GM18867 (cell line): ENCODE measurements around the gene RUBCNL.
A peak's percentile ranks its signal among the peaks of the same experiment; 100 is the strongest.
"Not testable (repeated sequence)": the region's sequence is repeated elsewhere in the genome, so short reads cannot be mapped to it uniquely, and the experiment has no call there.

Experiments
- ATAC-seq: cut with Tn5 transposase; IDR thresholded peaks from one replicate; pipeline ENCODE4 v1.9.1; 2021; ENCODE audit warnings: mild to moderate bottlenecking, moderate library complexity; ENCODE audit not compliant: unreplicated experiment

The RUBCNL gene, protein sequence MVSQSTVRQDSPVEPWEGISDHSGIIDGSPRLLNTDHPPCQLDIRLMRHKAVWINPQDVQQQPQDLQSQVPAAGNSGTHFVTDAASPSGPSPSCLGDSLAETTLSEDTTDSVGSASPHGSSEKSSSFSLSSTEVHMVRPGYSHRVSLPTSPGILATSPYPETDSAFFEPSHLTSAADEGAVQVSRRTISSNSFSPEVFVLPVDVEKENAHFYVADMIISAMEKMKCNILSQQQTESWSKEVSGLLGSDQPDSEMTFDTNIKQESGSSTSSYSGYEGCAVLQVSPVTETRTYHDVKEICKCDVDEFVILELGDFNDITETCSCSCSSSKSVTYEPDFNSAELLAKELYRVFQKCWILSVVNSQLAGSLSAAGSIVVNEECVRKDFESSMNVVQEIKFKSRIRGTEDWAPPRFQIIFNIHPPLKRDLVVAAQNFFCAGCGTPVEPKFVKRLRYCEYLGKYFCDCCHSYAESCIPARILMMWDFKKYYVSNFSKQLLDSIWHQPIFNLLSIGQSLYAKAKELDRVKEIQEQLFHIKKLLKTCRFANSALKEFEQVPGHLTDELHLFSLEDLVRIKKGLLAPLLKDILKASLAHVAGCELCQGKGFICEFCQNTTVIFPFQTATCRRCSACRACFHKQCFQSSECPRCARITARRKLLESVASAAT

DNA sequence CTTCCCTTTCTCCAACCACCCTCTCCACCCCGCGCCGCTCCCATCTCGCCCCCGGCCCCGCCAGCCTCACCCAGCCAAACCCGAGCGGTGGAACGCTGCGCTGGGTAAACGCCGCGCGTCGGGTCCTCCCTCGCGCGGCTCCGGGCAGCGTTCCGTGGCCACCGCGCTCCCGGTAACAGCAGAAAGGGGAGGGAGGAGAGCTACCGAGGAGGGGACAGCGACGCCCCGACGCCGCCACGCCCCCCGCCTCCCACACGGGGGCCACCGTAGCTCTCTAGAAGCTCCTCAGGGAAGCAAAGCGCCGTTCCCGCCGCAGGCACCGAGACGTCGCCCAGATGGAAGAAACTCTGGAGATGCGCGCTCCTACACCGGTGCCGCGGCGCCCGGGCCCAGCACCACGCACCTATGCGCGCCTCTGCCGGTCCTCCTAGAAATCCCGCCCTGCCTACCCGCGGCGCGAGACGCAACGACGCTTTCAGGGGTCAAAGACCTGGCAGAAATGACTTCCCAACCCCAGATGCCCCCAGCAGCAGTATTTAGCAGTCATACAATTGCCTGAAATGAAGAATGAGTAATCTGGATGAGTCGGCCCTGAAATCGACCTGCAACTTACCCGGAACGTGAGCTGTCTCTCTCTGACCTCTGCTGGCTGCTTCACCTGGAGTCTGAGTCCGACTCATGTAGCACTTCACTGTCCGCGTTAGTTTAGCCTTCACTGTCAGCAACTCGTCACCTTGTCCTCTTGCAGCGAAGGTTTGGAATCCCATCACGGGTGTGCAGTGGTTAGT is at the start of gene RUBCNL:
Gene RUBCNL, minus strand, starts transcription at position 189 of the 788 bp plus-strand sequence. CDS start 14,777 bp downstream, outside the sequence.
- peak; percentile 29 for ATAC-seq

DNA sequence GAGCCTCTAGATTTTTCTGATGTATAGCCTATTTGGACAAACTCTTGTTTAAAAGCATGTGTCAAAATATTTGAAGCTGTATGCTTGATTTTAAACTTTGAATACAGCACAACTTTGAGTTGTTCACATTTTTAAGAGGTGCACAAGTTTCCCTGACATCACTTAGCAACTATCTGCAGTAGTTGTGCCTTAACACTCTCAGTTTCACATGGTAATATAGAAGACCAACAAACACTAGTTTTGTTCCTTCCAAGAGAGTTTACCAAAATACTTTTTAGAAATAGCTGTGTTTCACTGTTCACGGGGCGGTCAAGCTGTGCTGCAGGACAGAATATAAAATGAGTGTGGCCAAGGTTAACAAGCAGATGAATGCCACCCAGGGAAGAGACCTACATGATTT is 42.5 kb upstream of the RUBCNL start:
- not testable (repeated sequence) for ATAC-seq

DNA sequence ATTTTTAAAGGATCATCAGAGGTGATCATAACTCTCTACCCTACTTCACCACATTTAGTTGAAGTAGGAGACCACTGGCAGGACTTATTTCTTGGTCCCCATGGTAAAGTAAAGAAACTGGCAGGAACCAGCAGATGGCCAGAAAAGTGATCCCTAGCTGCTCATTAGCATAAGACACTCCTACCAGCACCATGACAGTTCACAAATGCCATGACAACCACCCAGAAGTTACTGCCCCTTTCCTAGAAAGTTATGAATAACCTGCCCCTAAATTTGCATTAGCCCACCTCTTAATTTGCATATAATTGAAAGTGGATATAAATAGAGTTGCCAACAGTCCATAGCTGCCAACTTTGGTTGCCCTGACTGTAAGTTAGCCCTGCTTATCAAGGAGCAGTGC is 18.4 kb upstream of the RUBCNL start:
- ATAC-seq, result no peak

DNA sequence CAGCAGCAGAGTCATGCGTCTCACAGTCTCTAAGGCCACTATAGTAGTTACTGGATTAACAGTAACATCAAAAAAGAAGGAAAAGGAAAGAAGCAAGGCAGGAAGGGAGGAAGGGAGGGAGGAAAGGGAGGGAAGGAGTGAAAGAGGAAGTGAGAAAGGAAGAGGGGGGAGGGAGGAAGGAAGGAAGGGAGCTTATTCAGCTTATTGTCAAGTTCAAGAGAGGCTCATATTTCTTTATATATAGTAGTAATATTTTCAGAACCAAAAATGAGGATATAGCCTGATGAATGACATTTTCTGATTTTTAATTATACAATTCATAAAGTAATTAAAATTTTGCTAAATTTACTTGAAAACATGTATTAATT is 17.7 kb upstream of the RUBCNL start:
- no peak for ATAC-seq

DNA sequence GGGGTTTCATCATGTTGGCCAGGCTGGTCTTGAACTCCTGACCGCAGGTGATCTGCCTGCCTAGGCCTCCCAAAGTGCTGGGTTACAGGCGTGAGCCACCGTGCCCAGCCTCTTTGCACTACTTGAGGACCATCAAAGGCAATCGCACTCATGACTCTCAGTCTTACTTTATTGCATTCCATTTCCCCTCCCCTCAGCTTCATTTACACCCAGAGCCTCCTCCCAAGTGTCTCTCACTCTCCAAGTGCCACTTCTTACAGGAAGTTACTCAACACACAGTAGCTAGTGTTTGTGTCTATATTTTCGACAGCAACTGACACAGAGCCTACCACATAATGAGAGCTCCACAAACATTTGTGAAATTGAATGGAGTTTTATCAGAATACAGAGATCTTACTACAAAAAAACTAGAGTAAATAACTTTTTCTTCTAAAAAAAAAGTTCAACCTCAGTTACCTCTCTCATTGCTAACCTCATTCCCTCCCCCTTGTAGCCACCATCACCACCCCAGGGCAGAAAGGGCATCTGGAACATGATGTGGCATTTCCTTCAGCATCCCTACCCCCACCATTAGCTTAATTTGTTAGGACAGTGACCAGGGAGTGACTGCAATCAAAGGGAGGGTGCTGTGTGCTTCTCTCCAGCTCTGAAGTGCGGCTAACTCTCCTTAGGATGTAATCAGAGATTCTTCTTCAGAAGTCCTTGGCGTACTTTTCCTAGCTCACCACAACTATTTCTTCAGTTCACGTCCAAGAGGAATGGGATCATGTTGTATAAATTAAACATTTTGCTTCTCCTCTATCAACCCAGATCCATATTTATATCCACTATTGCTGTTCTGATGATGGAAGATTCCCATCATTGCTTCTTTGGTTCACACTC is 17.0 kb upstream of the RUBCNL start:
- ATAC-seq, result no peak

DNA sequence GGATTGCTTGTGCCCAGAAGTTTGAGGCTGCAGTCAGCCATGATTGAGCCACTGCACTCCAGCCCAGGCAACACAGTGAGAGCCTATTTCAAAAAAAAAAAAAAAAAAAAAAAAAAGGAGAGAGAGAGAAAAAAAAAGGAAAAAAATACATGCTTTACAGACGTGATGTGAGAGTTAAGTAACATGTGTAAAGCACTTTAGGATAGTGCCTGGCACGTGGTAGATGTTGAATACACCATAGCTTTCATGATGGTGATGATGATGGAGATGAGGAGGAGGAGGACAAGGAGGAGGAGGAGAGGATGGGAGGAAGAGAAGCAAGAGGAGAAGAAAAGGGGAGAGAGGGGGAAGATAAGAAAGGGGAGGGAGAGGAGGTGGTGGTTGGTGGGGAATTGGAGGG is 15.1 kb upstream of the RUBCNL start:
- ATAC-seq, result no peak

DNA sequence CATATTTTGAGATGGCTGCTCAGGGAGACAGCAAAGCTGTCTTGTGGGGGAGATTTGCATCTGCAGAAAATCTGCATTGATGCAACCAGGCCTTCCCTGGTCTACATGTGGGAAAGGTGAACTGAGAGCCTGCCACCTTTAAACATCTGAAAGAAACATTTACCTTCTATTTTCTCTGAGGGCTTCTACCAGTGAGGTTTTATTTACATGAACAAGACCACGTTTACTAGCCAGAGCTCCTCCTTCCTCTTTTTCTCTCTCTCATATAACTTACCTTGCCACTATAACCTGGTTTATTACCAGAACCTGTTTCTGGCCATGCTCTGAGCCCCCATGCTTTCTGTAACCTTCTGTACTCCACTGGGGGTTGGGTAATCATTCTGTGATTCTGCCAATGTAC is 14.4 kb upstream of the RUBCNL start:
- ATAC-seq, result peak; percentile 75

DNA sequence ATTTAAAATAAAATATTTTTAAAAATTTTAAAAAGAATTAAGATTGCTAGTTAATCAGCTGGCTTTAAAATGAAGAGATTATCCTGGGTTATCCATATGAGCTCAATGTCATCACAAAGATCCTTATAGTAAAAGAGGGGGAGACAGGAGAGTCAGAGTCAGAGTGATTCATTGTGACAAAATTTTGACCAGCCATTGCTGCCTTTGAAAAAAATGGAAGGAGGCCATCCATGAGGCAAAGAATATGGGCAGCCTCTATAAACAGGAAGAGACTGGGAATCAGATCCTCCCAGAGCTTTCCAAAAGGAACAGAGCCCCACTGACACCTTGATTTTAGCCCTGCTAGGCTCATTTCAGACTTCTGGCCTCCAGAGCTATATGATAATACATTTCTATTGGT is 9.3 kb upstream of the RUBCNL start:
- ATAC-seq, result no peak

DNA sequence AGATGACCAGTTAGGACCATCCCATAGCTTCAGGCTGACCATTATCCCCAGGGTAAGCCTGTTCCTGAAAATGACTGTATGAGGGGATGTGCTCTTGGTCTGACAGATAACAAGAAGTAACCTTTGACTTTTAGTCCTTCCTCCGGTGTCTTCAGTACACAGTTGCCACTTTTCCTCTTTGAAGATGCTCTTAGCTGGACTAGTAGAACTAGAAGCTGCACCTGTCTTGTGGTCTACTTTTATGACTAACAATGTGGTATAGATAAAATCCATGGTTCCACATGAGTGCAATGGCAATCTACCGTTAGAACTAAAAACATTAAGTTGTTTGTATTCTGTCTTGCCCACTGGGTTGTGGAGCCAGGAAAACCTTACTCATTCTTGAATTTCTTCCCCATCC is 5.9 kb upstream of the RUBCNL start:
- ATAC-seq, result no peak

DNA sequence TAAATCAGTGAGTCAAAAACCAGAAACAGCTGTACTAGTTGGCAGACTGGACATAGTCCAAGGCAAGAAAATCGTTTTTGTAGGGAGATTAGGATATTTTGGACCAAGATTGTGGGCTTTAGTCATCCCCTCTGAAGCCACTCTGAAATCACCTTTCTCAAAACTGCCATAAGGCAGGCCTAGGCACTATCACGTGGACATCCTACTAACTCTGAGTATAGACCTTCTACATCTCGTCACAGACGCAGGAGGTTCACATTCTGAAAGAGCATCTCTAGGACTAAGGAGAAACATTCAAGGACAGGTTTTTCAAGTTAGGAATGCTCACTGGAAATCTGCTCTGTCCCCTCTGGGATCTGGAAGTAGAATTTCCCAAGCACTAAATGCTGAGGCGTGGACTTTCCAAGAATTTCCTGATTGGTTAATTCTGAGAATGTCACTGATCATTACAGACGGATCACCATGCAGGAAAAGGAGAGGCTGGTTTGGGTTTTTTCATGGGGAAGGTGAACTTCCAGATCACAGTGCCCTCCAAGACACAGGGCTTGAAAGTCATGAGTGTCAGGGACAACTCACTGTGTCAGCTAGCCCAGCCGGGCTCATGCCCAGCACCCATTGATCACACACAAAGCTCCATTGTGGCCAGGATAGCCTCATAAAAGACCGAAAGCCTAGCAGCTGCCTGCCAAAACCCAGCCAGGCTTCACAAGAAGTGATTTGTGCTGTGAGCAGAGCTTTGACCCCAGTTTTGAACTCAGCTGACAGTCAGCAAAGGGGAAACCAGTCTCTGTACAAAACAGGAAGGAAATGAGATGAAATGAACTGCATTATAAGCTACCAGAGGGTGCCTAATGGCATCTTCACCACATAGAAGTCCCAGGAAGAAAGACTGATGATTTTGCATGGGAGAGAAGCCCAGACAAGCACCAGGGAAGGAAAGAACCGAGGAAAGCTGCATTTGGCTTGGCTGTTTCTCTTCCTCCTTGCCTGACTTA is 2.7 kb upstream of the RUBCNL start:
- peak; percentile 50 for ATAC-seq

DNA sequence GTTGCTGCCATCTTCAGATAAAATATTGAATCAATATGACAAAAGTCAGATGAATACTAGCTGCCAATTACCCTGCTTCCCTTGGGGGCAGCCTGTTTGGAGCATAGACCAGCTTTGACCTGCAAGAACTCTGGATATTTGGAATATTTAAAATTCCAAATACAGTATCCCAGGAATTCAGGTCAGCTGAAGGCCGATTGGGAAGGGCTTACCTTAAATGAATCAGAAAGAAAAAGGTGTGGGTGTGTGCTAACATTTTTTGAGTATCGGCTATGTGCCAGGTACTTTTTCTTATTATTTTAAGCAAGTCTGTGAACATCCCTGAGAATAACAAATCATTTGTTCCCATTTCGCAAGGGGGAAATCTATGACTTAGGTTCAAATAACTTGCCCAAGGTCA is 1.8 kb upstream of the RUBCNL start:
- no peak for ATAC-seq

DNA sequence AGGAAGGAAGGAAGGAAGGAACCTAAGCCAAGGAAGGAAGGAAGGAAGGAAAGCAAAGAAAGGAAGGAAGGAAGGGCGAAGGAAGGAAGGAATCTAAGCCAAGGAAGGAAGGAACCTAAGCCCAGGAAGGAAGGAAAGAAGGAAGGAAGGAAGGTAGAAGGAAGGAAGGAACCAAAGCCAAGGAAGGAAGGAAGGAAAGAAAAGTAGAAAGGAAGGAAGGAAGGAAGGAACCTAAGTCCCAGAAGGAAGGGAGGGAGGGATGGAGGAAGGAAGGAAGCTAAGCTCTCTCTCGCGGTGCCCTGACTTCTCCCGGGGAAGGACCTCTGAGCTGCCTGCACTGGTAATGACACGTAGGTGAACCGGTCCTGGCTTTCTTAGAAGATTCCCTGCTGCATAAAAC is 1.3 kb upstream of the RUBCNL start:
- no peak for ATAC-seq

DNA sequence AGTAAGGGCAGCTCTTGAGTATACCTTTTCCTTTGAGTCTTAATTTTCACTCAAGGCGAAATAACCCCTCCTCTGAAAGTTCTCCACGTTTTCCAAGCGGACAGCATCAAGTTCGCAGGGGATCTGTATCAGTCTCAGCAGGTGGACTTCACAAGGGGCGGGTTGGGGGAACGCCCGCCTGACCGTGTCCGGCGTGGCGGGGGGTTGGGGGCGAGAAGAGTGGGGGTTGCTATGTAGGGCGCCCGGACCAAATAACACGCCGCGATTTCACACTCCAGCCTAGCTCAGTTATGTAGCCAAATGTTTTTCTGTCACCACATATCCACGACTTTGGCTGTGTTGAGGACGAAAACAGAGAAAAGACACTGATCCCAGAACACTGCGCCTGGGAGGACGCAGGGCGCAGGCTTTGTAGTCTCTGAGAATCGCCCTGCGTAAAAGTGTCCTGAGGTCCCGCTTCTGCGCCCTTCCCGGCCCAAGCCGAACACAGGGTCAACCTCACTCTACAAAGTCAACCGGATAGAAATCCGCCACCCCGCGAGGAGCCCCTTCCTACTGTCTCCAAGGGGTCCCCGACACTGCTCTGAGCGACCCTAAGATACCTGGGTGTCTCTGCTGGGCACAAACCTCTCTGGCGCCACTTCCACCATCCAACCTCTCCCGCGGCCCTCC is 524 bp downstream of the RUBCNL start:
- no peak for ATAC-seq

DNA sequence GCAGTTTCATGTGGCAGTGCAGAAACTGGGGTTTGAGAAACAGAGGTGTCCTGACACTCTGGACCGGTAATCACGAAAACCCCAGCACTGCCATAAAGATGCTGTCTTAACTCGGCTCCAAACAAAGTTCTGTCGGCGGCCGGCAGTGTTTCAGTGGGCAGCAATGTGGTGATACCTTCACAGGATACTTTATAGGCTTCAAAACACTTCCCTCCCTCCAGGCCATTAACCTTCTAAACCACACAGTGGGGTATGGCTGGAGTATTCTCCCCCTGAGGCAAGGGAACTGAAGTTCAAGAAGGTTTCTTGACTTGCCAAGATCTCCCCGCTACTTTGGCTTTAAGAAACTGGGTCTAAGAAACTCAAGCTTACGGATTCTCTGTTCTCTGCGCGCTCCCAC is 1.1 kb downstream of the RUBCNL start:
- ATAC-seq, result peak; percentile 25

DNA sequence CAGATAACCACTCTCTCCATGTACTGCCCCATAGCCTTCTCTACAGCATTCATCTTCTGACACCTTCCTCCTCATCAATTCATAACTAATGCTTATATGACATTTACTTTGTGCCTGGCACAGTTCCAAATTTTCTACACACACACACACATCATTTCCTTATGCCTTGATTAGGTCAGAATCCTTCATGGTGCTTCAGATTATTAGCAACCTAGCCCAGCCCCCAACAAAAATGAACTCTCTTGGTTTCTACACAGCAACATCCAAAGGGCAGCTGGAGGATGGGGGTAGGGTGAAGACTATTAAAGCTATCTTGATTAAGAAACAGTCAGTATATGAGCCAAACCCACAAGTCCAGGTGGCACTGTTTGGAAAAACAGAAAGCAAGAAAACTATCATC is 3.7 kb downstream of the RUBCNL start:
- ATAC-seq, result no peak

DNA sequence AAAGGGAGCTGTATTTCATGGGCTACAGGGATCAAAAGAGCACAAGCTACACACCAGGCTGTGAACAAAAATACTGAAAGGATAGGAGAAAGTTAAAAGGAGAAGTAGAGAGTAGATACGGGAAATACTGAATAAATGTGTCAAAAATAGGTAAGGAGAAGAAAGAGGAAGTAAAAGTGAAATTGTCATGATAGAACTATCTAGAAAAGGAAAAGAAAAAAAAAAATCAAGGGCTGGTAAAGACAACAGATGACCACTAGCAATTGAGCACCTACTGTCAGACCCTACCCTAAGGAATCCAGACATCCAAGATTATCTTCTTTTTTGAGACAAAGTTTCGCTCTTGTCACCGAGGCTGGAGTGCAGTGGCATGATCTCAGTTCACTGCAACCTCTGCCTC is 4.8 kb downstream of the RUBCNL start:
- ATAC-seq, result peak; percentile 42

DNA sequence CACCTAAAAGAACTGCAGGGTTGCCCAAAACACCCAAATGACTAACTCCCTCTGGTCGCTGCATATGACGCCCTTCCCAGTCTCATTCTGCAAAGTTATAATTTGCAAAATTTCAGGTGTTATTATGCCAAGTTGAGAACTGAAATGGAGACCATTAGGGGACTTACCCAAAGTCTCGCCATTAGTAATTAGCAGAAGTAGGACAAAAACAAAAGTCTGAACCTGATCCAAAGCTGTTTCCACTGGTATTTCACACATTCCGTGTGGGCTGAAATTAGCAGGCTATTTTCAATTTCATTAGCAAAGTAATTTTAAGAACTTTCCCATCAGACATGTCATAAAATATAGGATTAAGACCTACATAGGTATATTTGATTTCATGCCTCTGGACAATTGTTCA is 6.8 kb downstream of the RUBCNL start:
- ATAC-seq, result no peak

DNA sequence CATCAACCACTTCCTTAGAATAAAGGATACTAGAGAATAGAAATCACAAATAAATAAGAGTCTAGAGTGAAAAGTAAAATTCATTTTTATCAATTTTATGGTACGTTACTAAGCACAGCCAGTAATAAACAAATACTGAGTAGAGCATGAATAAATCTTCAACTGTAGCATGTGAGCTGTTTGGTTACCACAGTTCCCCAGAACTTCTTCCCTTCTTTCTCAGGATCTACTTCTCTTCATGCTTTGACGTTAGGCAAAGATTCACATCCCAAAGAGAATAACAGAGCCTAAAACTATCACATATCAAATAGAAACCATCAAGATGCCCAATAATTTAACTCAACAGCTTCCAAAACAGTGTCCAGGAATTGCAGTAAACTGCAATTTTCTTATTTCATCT is 7.4 kb downstream of the RUBCNL start:
- no peak for ATAC-seq

DNA sequence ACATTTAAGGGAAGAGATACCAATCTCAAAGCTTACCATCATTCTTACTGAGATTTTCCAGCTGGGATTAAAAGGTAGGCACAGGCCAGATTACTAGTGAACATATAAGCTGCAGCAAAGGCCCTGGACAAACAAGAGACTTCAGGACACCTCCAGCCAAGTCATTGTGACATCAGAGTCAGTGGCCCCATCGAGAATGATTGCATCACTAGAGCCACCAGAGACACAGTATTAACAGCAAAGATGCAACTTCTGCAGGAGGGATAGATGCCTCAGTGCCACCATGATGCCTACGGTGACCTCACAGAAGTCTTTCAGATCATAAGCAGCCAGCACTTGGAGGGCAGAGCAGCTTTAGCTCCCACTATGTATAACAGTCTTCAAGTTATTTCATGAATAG is 8.6 kb downstream of the RUBCNL start:
- no peak for ATAC-seq
